Hematopoietic multipotent progenitor cell treated with erythropoietin and hydrocortisone succinate and interleukin-3 and kit ligand, for 4 days (in vitro differentiated cells): Measurements from ENCODE around the gene PTCD1.
"Not testable (repeated sequence)": the region's sequence is repeated elsewhere in the genome, so short reads cannot be mapped to it uniquely, and the experiment has no call there.

Experiments used
- DNase-seq: peaks from one replicate; pipeline ENCODE4 v3.0.0-alpha.2; 2015

PTCD1 gene

DNA sequence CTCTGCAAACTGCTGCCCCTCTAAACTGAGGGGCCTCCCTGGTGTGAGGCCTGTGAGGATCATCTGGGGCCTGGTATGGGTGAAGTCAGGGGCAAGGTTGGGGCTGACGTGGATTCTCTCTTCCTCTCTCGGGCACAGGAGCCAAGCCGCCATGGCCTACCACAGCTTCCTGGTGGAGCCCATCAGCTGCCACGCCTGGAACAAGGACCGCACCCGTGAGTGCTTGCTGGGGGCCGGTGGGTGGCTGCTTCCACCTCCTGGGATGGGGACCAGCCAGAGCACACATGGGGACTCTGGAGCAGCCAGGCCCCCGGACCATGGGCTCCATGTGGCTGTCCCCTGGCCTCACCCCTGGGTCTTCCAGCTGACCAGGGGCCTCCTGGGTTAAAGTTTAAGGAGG is 53.0 kb downstream of the PTCD1 start:
- peak; percentile 38 for DNase-seq

DNA sequence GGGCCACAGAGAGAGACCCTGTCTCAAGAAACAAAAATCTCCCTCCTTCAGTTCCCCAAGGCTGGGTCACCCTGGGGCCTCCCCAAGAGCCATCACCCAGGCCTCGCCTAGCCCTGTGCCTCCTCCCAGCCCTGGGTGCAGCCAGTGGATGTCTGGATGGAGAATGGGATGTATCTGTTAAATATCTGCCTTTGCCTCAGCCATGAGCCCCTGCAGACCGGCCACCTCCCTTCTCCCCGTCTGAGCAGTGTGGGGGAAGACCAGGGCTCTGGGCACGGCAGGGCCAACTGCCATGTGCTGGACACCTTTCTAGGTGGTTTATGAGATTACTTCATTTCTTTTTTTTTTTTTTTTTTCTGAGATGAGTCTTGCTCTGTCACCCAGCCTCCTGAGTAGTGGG is 54.1 kb downstream of the PTCD1 start:
- DNase-seq, result no peak

DNA sequence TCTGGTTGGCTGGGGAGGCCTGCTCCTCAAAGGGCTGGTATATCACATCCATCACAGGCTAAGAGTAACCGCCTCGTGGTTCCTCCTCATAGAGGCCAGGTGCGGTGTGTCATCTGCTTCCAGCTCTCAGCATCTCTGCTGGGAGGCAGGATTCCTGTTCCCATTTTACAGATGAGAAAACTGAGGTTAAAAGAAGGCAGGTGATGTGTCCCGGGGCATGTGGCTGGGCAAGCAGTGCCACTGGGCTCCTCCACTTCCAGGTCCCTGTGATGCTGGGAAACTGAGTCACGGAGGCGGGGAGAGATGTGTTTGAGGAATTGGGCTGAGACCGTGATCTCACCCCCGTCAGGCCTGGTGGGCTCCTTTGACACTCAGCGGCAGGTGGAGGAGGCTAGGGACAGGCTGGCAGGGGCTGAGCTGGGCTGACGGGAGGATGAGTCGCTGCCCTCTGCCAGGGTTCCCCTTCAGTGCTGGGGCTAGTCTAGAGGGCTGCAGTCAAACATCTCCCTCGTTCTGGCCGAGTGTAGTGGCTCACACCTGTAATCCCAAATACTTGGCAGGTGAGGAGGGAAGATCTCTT is 54.7 kb downstream of the PTCD1 start:
- DNase-seq, result no peak

DNA sequence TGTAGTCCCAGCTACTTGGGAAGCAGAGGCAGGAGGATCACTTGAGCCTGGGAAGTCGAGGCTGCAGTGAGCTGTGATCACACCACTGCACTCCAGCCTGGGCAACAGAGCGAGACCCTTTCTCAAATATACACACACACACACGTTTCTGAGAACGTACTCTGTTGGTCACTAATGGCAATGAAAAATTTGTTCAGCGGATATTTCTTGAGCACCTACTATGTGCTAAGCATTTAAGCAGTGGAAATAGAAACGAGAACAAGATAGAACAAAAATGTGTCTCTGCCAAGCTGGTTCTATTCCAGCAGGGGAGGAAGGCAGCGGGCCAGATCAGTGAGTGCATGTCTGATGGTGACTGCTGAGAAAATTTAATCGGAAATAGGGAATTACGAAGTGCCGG is 55.4 kb downstream of the PTCD1 start:
- DNase-seq, result no peak

DNA sequence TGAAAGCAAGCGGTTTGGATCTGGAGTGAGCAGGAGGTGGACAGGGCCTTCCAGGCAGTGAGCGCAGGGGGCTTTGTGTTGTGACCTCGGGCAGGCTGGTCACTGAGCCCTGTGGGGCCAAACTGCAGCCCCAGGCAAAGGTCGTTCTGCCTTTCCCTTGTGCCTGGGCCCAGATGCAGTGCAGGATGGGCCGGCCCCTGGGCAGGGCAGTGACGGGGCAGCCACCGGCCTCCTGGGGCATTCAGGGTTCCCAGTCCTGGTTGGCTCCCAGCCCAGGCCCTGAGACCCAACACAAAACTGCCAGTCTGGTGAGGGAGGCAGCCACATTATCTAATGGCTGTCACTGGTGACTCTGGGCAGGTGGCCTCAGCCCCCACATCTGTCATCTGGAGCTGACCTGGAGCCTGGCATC is 56.9 kb downstream of the PTCD1 start:
- DNase-seq, result no peak

DNA sequence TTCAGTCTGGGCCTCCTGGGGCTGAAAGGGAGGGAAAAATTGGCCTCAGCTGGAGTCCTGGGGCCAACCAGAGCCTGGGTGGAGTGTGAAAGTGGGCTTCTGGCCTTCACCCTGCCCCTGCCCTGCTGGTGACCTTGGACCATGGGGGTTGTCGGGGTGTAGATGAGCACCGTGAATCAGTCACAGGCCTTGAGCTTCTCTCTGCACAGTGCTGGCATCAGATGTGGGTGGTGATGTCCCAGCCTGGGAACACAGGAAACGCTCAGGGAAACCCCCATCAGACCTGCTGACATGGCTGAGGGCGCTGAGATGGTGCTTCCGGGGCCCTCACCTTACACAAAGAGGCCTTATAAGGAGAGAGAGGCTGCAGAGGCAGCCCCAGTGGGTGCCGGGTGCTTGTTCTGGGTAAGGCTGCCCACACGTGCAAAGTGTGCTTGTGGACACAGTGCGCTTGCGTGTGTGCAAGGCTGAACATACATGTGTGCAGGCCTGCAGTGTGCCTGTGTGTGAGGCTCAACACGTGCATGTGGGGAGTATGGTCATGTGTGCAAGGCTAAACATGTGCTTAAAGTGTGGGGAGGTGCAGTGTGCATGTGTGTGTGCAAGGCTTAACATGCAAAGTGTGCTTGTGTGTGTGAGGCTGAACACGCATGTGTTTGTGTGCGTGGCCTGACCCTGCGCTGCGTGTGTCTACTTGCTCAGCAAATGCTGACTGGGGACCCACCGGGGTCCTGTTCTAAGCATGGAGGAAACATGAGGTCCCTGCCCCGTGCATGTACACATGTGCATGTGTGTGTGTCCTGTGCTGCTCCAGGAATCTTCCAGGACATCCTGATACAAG is 57.6 kb downstream of the PTCD1 start:
- DNase-seq, result no peak

DNA sequence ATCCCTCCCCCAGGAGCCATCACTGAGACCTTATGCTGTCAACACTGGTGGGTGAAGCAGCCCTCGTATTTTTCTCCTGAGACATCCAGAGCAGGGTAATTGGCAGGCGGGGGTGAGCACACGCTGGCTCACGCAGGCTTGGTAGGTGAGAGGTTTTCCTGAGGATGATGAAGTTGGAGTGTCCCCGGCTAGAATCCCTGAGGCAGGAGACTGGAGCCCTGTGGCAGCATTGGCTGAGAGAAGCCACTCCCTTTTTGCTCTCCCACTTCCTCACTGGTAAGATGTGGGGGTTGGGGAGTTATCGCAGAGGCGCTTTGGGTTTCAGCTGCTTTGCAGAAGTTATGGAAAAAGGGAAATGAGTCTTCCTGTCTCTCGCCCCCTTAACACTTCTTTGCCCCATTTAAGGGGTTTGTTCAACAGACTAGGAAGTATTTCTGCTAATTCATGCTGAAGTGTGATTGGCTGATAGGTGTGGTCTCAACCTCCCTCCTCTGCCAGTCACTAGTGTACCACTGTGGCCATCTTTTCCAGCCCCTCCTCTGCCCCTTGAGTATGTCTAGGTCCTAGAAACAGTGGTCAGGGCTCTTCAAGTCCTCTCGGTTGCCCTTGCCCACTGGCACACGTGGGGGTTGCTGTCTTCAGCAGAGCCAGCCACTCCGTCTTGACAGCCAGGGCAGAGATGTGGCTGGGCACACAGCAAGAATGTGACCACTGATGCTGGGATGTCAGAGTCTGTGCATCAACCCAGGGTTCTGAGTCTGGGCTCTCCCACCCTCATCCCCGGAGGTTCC is 58.4 kb downstream of the PTCD1 start:
- DNase-seq, result peak; percentile 96

DNA sequence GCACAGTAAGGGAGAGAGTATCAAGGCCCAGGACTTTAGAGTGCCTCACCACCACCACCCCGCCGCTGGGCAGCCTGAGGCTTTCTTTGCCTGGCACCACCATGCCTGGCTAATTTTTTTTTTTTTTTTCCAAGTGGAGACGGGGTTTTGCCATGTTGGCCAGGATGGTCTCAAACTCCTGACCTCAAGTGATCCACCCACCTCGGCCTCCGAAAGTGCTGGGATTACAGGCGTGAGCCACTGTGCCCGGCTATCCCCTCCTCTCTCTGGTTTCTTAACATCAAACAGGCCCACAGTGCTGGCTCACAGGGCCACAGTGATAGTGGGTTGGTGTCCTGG is 58.9 kb downstream of the PTCD1 start:
- DNase-seq, result not testable (repeated sequence)

DNA sequence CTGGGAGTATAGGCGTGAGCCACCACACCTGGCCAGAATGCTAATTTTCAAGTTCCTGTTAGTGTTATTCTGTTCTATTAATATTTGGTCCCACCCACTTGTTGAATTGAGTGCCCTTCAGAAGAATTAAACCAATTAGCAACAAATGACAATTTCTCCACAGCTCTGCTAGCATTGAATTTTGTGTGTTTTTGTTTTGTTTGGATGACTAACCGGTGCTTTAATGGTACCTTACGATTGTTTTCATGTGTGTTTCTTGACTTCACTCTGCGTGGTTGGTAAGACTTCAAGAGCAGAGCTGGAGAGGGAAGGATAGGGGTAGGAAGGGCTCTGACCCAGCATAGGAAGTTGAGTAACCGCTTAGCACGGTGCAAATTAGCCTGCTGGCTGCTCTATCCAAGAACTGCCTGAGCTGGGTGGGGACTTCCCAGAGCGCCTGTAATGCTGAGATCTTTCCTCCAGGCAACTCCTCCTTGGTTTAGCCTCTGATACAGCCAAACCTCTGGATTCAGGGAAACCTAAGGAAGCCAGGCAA is 59.5 kb downstream of the PTCD1 start:
- peak; percentile 83 for DNase-seq

DNA sequence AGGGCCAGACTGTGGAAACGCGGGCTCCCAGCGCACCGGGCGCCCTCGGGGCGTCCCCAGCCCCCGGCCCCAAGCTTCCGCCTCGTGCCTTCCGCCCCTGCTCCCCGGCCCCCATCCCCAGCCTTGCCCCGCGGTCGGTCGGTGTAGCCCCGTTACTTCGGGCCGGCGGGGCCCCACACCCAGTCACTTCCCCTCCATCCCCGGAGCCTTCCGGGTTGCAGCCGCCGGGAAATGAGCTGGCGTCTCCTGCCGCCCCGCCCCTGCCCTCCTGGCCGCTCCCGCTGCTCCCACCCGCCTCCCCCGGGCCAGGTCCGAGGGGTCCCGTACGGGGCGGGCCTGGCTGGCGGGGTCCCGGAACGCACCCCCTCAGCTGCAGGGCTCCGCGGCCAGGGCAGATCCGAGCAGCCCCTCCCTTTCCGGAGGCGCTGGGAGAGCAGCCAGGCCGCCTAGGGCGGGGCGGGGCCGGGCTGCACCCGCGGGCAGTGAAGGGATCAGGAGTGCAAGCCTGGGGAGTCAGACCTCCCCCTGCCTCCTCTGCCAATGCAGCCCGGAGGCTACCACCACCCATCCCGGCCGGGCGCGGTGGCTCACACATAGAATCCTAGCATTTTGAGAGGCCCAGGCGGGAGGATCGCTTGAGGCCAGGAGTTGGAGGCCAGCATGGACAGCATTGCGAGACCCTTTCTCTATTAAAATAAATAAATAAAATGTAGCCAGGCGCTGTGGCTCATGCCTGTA is 63.4 kb downstream of the PTCD1 start:
- DNase-seq, result peak; percentile 92

DNA sequence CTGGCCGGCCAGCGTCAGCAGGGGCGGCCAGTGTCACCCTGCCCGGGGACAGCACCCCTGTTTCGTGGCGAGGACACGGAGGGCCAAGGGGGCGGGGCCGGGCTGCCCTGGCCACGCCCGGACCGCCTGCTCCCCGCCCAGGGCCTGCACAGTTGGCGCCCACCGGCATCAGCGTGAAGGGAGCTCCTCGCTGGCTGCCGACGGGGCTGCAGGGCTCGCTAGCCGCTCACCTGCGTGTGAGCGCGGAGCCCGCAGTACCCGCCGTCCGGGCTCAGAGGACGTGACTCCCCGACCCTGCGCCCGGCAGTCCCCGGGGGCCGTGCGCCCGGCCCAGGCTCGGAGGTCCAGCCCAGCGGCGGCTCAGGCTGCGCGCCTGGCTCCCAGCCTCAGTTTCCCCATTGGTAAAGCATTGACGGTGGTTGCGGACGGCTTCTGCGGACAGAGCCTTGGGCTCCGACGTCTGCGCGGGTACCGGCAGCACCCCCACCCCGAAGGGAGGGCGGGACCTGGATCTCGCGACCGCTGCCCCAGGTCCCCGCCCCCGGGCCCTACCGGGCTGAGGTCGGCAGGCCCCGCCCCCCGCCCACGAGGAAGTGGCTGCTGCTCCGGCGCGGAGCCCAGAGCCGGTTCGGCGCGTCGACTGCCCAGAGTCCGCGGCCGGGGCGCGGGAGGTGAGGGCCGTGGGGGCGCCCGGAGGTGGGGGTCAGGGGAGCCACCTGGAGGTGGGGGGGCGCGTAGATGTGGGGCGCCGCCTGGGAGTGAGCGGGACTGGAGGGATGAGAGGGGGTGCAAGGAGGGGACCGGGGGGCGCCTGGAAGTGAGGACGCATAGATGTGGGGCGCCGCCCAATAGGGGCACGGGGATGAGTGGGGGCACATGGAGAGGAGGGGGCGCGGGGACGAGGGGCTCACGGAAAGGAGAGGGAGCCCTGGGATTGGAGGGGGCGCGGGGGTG is 64.2 kb downstream of the PTCD1 start, which contains the start of gene ARPC1B:
Gene ARPC1B (plus strand): TSS at position 620 of the 954 bp plus-strand sequence. CDS start 10,985 bp downstream, outside the sequence.
- DNase-seq, result peak; percentile 95

DNA sequence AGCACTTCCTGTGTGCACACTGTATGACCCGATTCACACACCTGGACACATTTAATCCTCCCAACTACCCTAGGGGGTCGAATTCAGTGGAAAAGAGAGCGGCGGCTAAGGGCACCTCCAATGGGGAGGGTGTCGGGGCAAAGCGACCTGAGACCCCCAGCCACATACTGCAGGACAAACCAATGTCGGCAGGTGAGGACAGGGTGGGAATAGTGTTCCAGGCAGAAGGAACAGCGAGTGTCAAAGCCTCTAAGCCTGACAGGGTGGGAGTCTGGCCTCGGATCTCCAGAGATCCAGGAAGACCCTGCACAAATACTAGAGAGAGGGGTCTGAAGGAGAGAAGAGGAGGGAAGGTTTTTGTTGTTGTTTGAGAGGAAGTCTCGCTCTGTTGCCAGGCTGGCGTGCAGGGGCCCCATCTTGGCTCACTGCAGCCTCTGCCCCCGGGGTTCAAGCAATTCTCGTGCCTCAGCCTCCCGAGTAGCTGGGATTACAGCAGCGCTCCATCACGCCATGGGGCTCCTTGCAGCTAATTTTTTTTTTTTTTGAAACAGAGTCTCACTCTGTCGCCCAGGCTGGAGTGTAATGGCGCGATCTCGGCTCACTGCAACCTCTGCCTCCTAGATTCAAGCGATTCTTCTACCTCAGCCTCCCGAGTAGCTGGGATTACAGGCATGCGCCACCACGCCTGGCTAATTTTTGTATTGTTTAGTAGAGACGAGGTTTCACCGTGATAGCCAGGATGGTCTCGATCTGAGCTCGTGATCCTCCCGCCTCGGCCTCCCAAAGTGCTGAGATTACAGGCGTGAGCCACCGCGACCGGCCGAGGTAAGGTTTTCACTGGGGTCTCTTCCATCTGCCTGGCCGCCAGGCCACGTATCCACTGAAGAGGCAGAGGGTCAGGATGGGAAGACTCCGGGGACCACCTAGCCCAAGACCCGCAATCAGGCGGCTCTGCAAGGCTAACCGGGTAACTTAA is 65.2 kb downstream of the PTCD1 start:
- DNase-seq, result no peak

DNA sequence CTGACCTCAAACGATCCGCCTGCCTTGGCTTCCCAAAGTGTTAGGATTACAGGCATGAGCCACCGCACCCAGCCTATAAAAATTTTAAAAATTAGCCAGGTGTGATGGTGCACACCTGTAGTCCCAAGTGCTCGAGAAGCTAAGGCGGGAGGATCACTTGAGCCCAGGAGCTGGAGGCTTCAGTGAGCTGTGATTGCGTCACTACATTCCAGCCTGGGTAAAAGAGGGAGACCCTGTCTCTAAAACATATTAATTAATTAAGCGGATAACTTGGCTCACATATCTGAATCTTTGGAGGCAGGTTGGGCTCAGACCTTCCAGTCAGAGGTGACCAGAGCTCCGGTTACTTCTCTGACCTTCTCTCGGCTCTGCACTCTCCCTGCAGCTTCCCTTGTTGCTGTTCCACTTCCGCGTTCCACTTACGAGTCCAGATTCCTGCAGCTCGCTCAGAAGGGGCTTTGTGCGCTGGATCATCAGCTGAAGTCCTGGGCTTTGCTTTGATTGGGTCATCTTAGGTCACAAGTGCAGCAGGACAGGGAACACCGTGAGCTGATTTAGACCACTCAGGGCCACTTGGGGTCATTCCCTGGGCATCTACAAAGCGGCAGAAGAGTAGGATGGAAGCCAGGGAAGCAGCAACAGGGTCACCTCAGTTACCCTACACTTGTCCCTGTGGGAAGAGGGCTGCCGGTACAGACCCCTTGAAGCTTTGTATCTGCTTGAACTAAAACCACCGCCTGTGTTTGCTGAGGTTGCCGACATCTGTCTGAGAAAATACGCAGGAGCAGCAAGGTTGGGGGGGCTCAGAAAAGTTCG is 66.1 kb downstream of the PTCD1 start:
- DNase-seq, result no peak

DNA sequence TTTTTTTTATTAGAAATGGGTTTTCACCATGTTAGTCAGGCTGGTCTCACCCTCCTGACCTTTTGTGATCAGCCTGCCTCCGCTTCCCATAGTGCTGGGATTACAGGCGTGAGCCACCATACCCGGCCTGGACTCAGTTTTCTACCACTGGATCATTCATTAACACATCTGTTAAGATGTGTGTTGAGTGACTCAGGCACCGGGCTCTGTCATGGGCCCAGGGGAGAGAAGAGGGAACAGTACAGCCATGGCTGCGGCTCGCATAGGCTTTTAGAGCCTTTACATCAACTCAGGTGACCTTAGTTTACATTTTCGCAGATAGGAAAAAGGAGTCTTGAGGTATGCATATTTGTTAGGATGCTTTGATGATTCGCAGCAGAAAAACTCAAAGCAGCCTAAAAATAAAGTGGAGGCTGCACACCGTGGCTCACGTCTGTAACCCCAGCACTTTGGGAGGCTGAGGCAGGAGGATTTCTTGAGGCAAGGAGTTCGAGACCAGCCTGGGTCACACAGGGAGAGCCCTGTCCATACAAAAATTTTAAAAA is 67.2 kb downstream of the PTCD1 start:
- DNase-seq, result no peak

DNA sequence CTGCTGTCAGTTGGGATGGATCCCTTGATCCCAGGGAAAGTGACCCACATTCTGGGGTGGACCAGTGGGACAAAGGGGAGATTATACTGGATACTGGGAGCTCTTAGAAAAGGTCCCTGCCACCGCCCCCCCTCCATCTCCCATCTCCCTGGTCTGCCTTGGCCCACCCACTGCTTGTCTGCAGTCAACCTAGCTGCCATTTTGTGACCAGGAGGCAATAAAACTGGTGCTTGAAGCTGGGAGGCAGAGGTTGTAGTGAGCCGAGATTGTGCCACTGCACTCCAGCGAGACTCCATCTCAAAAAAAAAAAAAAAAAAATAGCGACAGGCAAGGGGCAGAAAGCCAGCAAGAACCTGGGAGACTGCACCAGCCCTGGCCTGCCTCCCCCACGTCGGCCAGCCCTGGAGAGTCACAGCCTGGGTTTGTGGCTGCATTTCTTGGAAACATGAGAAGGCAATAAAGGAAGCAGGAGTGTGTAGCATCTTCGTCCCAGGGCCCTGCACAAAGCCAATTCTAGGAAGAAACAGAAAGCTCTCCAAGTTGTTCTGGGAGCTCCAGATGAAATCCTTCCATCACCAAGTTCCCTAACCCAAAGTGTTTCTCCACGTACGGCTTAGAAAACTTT is 68.7 kb downstream of the PTCD1 start:
- DNase-seq, result peak; percentile 70

DNA sequence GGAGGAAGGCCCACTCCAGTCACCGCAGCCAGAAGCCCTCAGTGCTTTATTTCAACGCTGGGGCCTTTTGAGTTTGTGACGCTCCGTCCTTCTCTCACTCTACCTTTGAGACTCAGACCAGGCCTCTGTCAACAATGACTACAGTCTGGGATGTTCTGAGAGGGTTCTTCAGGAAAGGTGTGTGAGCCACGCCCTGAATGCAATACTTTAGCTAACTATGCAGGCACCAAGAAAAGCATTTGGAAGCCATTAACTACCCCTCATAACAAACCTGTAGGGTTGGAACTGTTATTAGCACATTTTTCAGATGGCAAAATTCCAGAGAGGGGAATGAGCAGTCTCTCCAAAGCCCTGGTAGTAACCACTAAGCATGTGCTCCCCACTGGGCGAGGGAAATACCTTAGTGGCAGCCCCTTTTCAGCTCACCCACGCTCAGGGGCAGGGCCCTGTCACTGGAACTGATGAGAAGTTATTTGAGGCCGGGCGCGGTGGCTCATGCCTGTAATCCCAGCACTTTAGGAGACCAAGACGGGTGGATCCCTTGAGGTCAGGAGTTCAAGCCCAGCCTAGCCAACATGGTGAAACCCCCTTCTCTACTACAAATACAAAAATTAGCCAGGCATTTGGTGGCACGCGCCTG is 69.7 kb downstream of the PTCD1 start:
- no peak for DNase-seq
